SHP77 treated with DMSO at 0.1 percent for 48 hours (cell line): Measurements from ENCODE around the gene TTLL11.
"Not testable (repeated sequence)": the region's sequence is repeated elsewhere in the genome, so short reads cannot be mapped to it uniquely, and the experiment has no call there.

ENCODE experiments used
- DNase-seq: peaks from one replicate; lab custom pipeline; 2025; lab: John Stamatoyannopoulos, UW

The TTLL11 gene

GRCh38 chr9:121900163-121900562 is 192.9 kb downstream of the TTLL11 start:
- no peak for DNase-seq

- DNase-seq: no peak
These were observed 194.3 kb downstream of the TTLL11 start for GRCh38 chr9:121898856-121899255.

- no peak for DNase-seq
These were observed 196.0 kb downstream of the TTLL11 start for GRCh38 chr9:121897140-121897539.

- DNase-seq: no peak
These were observed 196.6 kb downstream of the TTLL11 start for GRCh38 chr9:121896545-121896943.

GRCh38 chr9:121895818-121896544 is 197.1 kb downstream of the TTLL11 start:
- DNase-seq: no peak

- DNase-seq: no peak
These were observed 197.8 kb downstream of the TTLL11 start for GRCh38 chr9:121895358-121895757.

GRCh38 chr9:121894380-121894779 is 198.7 kb downstream of the TTLL11 start:
- DNase-seq: not testable (repeated sequence)

GRCh38 chr9:121893786-121894185 is 199.3 kb downstream of the TTLL11 start:
- DNase-seq: no peak

- DNase-seq: no peak
These were observed 200.4 kb downstream of the TTLL11 start for GRCh38 chr9:121892706-121893105.

- no peak for DNase-seq
These were observed 202.4 kb downstream of the TTLL11 start for GRCh38 chr9:121890746-121891145.

GRCh38 chr9:121889990-121890563 is 203.0 kb downstream of the TTLL11 start:
- no peak for DNase-seq

- DNase-seq: no peak
These were observed 204.7 kb downstream of the TTLL11 start for GRCh38 chr9:121888438-121888775.

GRCh38 chr9:121887553-121888437 is 205.3 kb downstream of the TTLL11 start:
- no peak for DNase-seq

- DNase-seq: no peak
These were observed 206.2 kb downstream of the TTLL11 start for GRCh38 chr9:121886759-121887485.

GRCh38 chr9:121885345-121885901 is 207.7 kb downstream of the TTLL11 start:
- DNase-seq: no peak

- no peak for DNase-seq
These were observed 209.0 kb downstream of the TTLL11 start for GRCh38 chr9:121884057-121884541.

GRCh38 chr9:121883281-121884056 is 209.6 kb downstream of the TTLL11 start:
- no peak for DNase-seq

GRCh38 chr9:121881920-121882500 is 211.1 kb downstream of the TTLL11 start:
- DNase-seq: peak; percentile 29

- DNase-seq: no peak
These were observed 212.7 kb downstream of the TTLL11 start for GRCh38 chr9:121880343-121880898.

GRCh38 chr9:121878271-121878822 is 214.8 kb downstream of the TTLL11 start:
- DNase-seq: no peak
